Testis (tissue), 3 donors: ENCODE results near the gene COL13A1. TPM values are rescaled to one million over a fixed set of nuclear protein-coding genes. Genes with fewer than 3 reads are reported as not detected.

ENCODE experiments used
- DNase-seq: peaks from one replicate; pipeline ENCODE4 v3.0.0-alpha.2; 2019
- H3K27ac ChIP-seq, 2 donors: fragments of 200-600 bp; sonication (generic); one replicate each; pipeline ENCODE4 v1.5.1; 2019
- H3K27me3 ChIP-seq: fragments of 200-600 bp; sonication (generic); one replicate; pipeline ENCODE4 v1.5.1; 2019
- H3K36me3 ChIP-seq: fragments of 200-600 bp; sonication (generic); one replicate; pipeline ENCODE4 v1.5.1; 2017; ENCODE audit warnings: low read depth; ENCODE audit errors: missing control alignments
- H3K4me1 ChIP-seq: fragments of 200-600 bp; sonication (generic); one replicate; pipeline ENCODE4 v1.5.1; 2019
- H3K4me3 ChIP-seq, 2 donors: fragments of 200-600 bp; sonication (generic); one replicate each; pipeline ENCODE4 v1.5.1; 2017 to 2019
- H3K9me3 ChIP-seq: fragments of 200-600 bp; sonication (generic); one replicate; pipeline ENCODE4 v1.5.1; 2017
- POLR2A ChIP-seq: fragments of 450-650 bp; IDR thresholded peaks from one replicate; pipeline ENCODE4 v1.6.1; 2017; ENCODE audit warnings: antibody characterized with exemption, mild to moderate bottlenecking, moderate library complexity
- WGBS, 2 donors: methylation state at CpG; one replicate each; pipeline ENCODE4 v1.1.5; 2018; 5-methylcytosine and 5-hydroxymethylcytosine counted together
- intact Hi-C: fragments of 100-400 bp; cut with DNase I; formaldehyde crosslinking; loops from one replicate; pipeline ENCODE4 v1.15.1; 2023; ENCODE audit warnings: low total_unique reads
- polyA plus RNA-seq: library from polyadenylated mRNA; stranded (reverse); fragments of 350-450 nt; fragmentation: Illumina TruSeq; extraction: RNeasy Lipid Tissue Mini Kit (QIAGEN cat#74804); gene quantifications from one replicate; pipeline ENCODE4 v1.2.3, GENCODE V29; 2014; ENCODE audit warnings: low read depth, low replicate concordance; ENCODE audit not compliant: insufficient read depth
- total RNA-seq, 2 donors: library from RNA; depleted of rRNA; stranded (reverse); fragments of >200 nt; gene quantifications; one replicate each; pipeline ENCODE4 v1.2.3, GENCODE V29; 2016
- TF ChIP-seq, protein P1 (sequence below), 3 experiments: fragments of 450-650 bp in 2 of 3; fragments of 200-600 bp in 1 of 3; sonication (generic) in 1 of 3; IDR thresholded peaks; one replicate each; pipeline ENCODE4 v1.5.1; 2016 to 2019; ENCODE audit warnings: antibody characterized with exemption in 3 of 3, mild to moderate bottlenecking in 2 of 3, moderate library complexity in 1 of 3

The COL13A1 gene
- total and polyA plus RNA-seq, 3 donors from 2014 or later: 0.94 to 2.5 (median 1.5) TPM

DNA sequence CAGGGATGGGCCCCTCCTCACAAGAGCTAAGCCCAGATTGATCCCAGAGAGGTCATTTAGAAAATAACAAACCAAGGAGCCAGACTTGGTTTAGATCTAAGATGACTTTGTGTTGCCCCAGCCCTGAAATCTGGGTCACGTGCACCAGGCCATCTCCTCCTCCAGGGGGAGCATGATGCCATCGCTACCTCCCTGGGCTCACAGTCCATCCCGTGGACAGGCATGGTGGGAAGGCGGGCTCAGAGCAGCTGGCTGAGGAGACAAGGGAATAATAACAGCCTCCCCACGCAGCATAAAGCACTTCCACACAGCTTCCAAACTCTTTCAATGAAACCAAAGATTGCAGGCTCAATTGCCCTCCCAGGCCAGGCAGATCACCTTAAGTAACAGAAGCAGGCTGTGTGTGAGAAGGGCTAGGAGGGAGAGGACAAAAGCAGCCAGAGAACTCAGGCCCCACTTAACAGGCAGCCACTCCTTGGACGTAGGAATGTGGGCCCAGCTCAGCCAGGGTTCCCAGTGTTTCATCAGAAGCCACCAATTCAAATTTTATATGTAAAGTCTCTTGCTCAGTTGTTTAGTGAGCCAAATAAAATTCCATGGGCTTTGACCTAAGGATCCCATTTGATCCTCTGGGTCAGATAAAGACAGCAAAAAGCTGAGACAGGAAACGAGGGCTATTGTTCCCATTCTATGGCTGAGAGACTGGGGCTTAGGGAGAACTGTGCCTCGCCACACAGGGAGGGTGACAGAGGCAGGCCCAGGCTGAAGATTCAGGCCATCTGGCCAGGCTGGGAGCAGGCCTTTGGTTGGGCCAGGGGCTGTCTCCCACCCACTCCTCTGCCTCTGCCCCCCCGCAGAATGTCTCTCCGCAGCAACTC lies 100.2 kb downstream of the COL13A1 start:
- peak; percentile 66 for DNase-seq
- no peak for TF ChIP-seq POLR2A
- TF ChIP-seq, protein P1, sequence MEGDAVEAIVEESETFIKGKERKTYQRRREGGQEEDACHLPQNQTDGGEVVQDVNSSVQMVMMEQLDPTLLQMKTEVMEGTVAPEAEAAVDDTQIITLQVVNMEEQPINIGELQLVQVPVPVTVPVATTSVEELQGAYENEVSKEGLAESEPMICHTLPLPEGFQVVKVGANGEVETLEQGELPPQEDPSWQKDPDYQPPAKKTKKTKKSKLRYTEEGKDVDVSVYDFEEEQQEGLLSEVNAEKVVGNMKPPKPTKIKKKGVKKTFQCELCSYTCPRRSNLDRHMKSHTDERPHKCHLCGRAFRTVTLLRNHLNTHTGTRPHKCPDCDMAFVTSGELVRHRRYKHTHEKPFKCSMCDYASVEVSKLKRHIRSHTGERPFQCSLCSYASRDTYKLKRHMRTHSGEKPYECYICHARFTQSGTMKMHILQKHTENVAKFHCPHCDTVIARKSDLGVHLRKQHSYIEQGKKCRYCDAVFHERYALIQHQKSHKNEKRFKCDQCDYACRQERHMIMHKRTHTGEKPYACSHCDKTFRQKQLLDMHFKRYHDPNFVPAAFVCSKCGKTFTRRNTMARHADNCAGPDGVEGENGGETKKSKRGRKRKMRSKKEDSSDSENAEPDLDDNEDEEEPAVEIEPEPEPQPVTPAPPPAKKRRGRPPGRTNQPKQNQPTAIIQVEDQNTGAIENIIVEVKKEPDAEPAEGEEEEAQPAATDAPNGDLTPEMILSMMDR (IDR thresholded peaks at IDR 0.05): peak; percentile 29 to 38 (median 34)
- no peak overlapping the region for H3K27ac ChIP-seq
- intact Hi-C loops: no loop called here
- WGBS, 2 donors: 67 to 74% methylated on average over 6 to 10 of the region's 10 CpGs
- H3K9me3 ChIP-seq: no peaks in the 10 kb centered on the region
- no peaks in the 10 kb centered on the region for H3K36me3 ChIP-seq
- H3K4me3 ChIP-seq: no peak overlapping the region
- no peaks in the 10 kb centered on the region for H3K27me3 ChIP-seq
- no peaks in the 10 kb centered on the region for H3K4me1 ChIP-seq

DNA sequence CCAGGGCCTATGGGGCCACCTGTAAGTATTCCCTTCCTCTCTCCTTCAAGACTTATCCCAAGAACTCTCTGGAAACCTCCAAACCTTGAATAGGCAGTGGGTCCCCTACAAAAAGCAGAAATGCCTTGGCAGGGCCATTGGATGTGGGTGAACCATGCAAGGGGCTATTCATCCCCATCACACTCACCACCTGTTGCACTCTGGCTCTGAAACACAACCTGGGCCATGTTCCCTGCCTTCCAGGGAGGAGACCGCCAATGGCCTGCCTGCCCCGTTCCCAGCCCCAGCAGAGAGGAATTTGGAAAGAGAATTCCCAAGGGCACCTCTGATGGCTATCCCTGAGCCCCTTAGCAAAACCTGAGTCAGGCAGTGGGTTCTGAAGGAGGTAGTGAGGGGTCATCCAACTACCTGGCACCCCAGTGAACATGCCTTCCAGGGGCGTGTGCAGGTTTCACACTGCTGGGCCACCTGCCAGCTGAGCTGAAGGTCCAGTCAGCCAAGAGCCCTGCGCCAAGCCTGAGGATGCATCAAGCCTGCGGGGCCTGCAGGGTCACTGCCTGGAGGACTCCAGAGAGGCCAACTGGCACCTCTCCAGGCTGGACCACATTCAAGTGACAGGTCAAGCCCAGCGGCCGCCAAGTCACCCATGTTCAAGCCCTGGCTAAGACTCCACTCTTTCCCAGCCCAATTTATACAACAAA lies 101.3 kb downstream of the COL13A1 start:
- Histone ChIP-seq H3K36me3 (no peaks in the 10 kb centered on the region), H3K4me1 (no peaks in the 10 kb centered on the region), H3K27me3 (no peaks in the 10 kb centered on the region), H3K27ac (no peak overlapping the region), H3K9me3 (no peaks in the 10 kb centered on the region), H3K4me3 (no peak overlapping the region)
- DNase-seq: peak; percentile 24
- WGBS, 2 donors: 74 to 100% methylated on average over 2 to 6 of the region's 7 CpGs
- intact Hi-C loops: no loop called here
- TF ChIP-seq, protein P1 (IDR thresholded peaks at IDR 0.05): no peak
- TF ChIP-seq POLR2A: no peak

DNA sequence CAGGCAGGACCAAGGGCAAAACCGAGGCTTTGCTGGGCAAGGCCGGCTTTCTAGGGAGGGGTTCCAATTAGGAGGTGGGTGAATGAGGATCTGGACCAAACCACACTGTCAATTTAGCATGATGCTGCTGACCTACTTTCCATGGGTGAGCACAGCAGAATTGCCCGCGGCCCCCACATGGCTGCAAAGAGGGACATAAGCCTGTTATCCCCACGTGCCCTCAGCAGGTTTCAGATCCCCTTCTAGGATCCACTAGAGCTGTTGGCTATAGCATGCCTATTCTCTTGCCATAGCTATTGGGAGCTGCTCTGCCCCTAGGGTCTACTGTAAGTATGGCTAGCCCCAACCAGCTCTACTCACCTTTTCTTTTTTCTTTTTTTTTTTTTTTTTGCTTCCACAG lies 102.8 kb downstream of the COL13A1 start:
- Histone ChIP-seq H3K27me3 (no peaks in the 10 kb centered on the region), H3K4me1 (no peaks in the 10 kb centered on the region), H3K27ac (no peak overlapping the region), H3K36me3 (no peaks in the 10 kb centered on the region), H3K9me3 (no peaks in the 10 kb centered on the region), H3K4me3 (no peak overlapping the region)
- 96 to 99% methylated on average over 5 of the region's 5 CpGs for WGBS, 2 donors
- no peak for DNase-seq
- intact Hi-C loops: no loop called here
- TF ChIP-seq POLR2A: no peak
- TF ChIP-seq, protein P1 (IDR thresholded peaks at IDR 0.05): no peak

DNA sequence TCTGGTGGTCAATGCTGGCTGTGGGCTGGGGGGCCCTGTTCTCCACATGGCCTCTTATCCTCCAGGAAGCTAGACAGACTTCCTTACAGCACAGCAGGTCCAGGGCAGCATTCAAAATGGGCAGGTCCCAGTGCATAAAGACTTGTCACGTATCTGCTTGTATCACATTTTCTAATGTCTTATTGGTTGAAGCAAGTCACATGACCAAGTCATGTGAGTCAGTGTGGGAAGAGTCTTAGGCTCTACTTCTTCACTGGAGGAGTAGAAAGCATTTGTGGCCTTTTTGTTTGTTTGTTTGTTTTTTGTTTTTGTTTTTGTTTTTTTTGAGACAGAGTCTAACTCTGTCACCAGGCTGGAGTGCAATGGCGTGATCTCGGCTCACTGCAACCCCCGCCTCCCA lies 104.7 kb downstream of the COL13A1 start:
- no peak for DNase-seq
- Histone ChIP-seq H3K9me3 (no peaks in the 10 kb centered on the region), H3K4me3 (no peak overlapping the region), H3K4me1 (peaks cover 7% of the 10 kb centered on the region), H3K27ac (no peak overlapping the region), H3K27me3 (no peaks in the 10 kb centered on the region), H3K36me3 (no peaks in the 10 kb centered on the region)
- no peak for TF ChIP-seq POLR2A
- TF ChIP-seq, protein P1 (IDR thresholded peaks at IDR 0.05): no peak
- intact Hi-C loops: no loop called here
- 98 to 99% methylated on average over 4 of the region's 4 CpGs for WGBS, 2 donors
